ENCODE data around the gene GSTM3.

GSTM3 gene

GRCh38 chr1:109740615-109741373 lies at the start of gene GSTM3:
Gene GSTM3, minus strand, starts transcription at chr1:109741038. Its CDS starts 751 bp downstream, at chr1:109740287.
- no peak for DNase-seq (ENCODE audit: low read depth in 1 of 2, low spot score in 1 of 2)

GRCh38 chr1:109790329-109790728 lies 49.5 kb upstream of the GSTM3 start:
- DNase-seq (ENCODE audit: low read depth in 1 of 2, low spot score in 1 of 2): no peak

GRCh38 chr1:109789551-109790180 lies 48.8 kb upstream of the GSTM3 start:
- no peak for DNase-seq (ENCODE audit: low read depth in 1 of 2, low spot score in 1 of 2)

DNA sequence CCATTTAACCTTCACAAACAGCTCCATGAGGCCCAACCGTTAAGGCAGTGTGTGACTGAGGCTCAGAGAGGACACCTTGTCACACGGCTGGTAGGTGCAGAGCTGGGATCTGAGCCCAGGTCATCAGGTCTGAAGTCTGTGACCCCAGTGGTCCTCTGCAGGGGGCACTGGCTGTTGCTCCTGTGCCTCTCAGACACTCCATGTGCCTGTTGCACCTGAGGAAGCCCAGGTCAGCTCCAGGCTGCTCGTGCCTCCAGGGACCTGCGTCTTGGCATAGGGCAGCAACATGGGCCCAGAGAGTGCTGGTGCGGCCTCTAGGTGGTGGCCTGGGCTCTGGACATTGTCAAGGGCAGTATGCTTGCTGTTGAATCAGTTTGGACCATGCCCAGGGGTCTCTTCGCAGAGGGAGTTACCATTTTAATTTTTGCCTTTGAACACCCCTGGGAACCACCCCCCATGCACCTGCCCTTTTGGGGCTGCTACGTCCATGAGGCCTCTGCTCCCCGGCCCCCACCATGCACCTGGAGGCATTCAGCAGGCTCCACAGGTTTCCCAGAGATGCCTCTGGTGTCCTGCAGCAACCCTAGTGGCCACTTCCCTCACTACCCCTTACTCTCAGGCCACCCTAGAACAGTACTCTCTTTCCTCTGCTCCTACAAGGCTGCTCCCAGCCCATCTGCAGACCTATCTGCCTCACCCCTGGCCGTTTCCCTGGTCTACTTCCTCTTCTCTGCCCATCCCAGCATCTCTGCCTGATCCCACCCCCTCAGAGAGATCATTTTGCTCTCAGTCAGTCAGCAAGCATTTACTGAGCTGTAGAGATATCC lies 48.1 kb upstream of the GSTM3 start:
- no peak for DNase-seq (ENCODE audit: low read depth in 1 of 2, low spot score in 1 of 2)

GRCh38 chr1:109787845-109788601 lies 47.2 kb upstream of the GSTM3 start:
- no peak for DNase-seq (ENCODE audit: low read depth in 1 of 2, low spot score in 1 of 2)

DNA sequence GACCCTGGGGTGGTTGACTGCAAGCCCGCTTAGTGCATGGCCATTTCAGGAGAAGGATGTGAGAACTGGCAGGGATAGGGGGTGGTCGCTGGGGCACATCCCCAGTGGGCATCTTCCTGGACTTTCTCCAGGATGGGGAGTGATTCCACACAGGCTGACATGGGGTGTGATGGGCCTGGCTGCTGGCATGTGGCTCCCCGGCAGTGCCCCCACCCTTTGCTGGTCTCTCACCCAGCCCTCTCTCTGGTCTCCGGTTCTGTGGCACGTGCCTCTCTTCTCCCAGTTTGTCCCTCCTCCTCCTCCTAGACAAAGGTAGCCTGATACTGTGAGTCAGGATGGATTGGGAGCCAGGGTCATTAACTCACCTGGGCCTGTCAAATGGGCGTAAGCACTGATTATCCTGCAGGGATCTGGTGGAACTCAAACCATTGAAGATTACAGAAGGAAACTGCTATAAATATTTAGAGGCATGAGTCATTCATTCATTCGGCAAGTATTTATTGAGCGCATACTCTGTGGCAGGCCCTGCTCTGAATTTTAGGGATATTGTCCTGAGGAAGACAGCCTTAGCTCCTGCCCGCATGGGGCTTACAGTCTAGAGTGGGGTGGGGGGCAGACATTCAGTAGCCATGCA lies 46.5 kb upstream of the GSTM3 start:
- DNase-seq (ENCODE audit: low read depth in 1 of 2, low spot score in 1 of 2): no peak

DNA sequence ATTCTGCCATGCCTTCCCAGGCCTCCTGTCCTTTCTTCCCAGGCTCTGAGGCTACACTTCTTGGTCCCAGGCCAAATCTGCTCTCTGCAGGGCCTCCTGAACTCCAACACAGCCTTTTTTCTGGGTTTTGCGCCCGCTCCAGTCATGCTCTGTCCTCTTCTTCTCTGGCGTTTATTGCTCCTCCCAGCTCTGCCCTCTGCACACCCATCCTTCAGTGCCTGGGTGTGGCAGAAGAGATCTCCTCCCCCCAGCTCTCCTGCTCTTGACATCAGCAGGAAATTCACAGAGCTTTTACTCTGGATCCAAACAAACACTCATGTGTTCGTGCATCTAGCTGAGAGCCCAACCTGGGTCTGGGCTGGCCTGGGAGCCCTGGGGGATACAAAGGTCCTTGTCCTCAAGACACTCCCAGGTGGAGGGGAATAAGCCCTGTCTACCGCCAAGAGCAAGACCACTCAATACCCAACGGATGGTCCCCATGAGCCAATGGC lies 45.7 kb upstream of the GSTM3 start:
- DNase-seq (ENCODE audit: low read depth in 1 of 2, low spot score in 1 of 2): no peak

DNA sequence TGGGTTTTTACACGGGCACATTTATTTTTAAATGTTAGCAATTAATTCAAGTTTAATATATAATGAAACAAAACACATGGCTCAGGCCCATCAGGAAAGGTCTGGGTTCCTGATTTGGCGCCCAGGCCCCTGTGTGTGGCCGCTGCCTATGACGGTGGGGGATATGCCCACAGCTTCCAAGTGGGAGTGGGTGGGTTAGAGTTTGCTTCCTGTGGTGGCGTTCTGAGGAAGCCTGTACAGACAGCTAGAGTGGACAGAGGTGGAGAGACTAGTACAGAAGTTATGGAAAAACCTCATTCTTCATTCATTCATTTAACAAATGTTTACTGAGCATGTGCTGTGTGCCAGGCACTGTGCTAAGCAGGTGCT lies 45.3 kb upstream of the GSTM3 start:
- DNase-seq (ENCODE audit: low read depth in 1 of 2, low spot score in 1 of 2): no peak

GRCh38 chr1:109785446-109786111 lies 44.7 kb upstream of the GSTM3 start:
- no peak for DNase-seq (ENCODE audit: low read depth in 1 of 2, low spot score in 1 of 2)

DNA sequence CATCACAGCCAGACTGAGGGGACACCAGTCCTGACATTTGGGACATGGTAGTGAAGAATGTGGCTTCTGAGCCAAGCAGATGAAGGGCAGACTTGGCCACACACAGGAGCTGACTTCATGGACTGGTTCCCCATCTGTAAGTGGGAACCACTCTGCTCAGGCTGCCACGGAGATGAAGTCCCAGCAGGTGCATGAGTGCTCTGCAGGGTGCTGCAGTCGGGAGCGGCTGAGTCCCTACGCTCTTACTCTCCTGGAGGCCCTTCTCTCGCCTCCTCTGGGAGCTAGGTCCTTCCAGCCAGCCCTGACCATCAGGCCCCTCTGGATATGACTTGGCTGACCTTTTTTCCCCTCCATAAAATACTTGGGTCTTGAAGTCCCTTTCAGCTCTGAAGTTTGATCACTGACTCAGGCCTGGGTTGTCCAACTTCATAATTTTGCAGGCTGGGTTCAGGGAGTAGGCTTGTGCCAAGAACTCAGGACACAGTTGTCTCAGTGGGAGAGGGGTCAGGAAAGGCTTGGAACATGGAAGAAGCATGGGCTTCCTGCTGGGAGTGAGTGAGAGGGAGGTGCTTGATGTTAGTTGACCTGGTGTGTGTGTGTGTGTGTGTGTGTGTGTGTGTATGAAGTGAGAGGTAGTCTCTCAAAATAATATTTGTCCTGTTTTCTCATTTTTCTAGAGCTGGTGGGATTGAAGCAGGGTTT lies 43.9 kb upstream of the GSTM3 start:
- no peak for DNase-seq (ENCODE audit: low read depth in 1 of 2, low spot score in 1 of 2)

- DNase-seq (ENCODE audit: low read depth in 1 of 2, low spot score in 1 of 2): no peak
Observed at GRCh38 chr1:109783436-109783835, 42.6 kb upstream of the GSTM3 start.

- DNase-seq (ENCODE audit: low read depth in 1 of 2, low spot score in 1 of 2): no peak
Observed at GRCh38 chr1:109782927-109783326, 42.1 kb upstream of the GSTM3 start.

DNA sequence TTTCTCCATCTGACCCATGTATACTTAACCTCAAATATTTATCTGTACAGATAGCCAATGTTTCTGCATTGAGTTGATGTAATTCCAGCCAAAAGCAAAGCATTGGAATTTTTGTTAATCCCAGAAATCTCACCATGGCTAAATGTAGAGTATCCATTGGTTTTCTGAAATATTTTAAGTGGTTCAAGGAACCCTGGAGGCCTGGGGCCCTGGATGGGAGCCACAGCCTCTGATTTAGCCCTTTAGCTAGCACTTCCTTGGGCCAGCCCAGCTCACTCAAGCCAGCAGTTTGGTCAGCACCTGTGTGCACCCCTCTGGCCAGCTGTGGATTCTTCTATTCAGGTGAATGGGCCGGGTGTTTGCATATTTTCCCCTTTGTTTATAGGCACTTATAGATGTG lies 41.7 kb upstream of the GSTM3 start:
- no peak for DNase-seq (ENCODE audit: low read depth in 1 of 2, low spot score in 1 of 2)

- no peak for DNase-seq (ENCODE audit: low read depth in 1 of 2, low spot score in 1 of 2)
Observed at GRCh38 chr1:109781806-109782205, 41.0 kb upstream of the GSTM3 start.

DNA sequence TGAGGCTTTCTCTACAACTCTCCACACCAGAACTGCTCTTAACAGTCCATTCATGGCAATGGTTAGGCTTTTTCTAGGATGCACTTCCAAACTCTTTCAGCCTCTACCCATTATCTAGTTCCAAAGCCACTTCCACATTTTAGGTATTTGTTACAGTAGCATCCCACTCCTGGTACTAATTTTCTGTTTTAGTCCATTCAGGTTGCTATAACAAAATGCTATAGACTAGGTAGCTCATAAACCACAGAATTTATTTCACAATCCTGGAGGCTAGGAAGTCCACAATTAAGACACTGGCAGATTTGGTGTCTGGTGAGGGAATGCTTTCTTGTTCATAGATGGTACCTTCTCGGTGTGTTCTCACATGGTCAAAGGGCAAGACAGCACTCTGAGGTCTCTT lies 40.1 kb upstream of the GSTM3 start:
- no peak for DNase-seq (ENCODE audit: low read depth in 1 of 2, low spot score in 1 of 2)

GRCh38 chr1:109777980-109778625 lies 37.3 kb upstream of the GSTM3 start:
- no peak for DNase-seq (ENCODE audit: low read depth in 1 of 2, low spot score in 1 of 2)

DNA sequence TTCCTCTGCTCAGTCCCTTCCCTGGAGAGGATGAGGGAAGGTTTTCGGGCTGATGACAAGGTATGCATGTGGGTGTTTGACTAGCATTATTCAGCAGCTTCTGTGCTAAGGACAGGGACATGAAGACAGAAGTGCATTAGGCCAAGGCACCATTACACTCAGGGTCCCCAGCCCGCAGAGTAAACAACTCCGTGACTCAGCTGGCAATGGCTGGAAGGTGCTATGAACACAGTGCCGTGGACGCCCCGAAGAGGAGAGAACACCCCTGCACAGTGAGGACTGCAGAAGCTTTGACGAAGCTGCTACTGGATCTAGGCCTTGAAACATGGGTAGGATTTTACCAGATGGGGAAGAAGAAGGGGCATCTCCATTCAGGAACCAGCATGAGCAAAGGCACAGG lies 36.6 kb upstream of the GSTM3 start:
- no peak for DNase-seq (ENCODE audit: low read depth in 1 of 2, low spot score in 1 of 2)

GRCh38 chr1:109776911-109777310 lies 36.1 kb upstream of the GSTM3 start:
- DNase-seq (ENCODE audit: low read depth in 1 of 2, low spot score in 1 of 2): peak; percentile 49 to 61

DNA sequence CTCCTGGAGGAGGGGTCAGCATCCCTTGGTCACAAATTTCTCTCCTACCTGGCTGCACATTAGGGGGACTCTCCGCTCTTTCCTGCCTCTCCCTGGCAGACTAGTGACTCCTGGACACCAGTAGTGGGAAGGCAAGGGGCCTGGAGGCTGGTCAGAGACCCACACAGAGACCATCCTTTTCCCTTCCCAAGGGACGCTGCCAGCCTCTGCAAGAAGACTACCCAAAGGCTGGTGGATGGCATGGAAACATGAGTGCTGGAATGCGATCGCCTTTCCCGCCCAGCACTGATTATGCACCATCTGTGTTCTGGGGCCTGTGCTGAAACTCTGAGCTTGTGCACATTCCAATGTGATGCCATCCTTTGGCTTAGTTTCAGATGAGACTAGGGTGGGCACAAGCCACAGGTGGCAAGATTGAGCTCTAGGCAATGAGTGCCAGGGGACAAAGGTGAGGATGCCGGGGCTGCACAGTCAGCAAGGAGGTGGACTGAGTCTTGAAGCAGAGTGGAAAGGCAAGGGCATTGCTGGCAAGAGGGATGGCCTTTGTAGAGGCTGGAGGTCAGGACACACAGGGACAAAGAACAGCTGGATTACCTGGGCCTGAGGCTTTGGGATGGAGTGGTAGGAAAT lies 35.5 kb upstream of the GSTM3 start:
- no peak for DNase-seq (ENCODE audit: low read depth in 1 of 2, low spot score in 1 of 2)
